Esophagus muscularis mucosa (tissue), 4 donors: ENCODE measurements around the gene PRLR. TPM values are rescaled to one million over a fixed set of nuclear protein-coding genes. Genes with fewer than 3 reads are reported as not detected.
"Not testable (repeated sequence)": the region's sequence is repeated elsewhere in the genome, so short reads cannot be mapped to it uniquely, and the experiment has no call there.

ENCODE experiments used
- DNase-seq: peaks from one replicate; pipeline ENCODE4 v3.0.0-alpha.2; 2017; ENCODE audit errors: extremely low spot score
- H3K27ac ChIP-seq, 4 donors: fragments of 200-600 bp; sonication (generic); replicated peaks in 1 of 4; 1 replicate in 3 of 4; 2 replicates in 1 of 4; pipeline ENCODE4 v1.5.1; 2016 to 2019; ENCODE audit warnings: mild to moderate bottlenecking in 1 of 4
- H3K27me3 ChIP-seq, 4 donors: fragments of 200-600 bp; sonication (generic); one replicate each; pipeline versions ENCODE4 v1.5.1 to v1.6.0; 2016 to 2019
- H3K36me3 ChIP-seq, 4 donors: fragments of 200-600 bp; sonication (generic); one replicate each; pipeline ENCODE4 v1.5.1; 2016 to 2019
- H3K4me1 ChIP-seq, 4 donors: fragments of 200-600 bp; sonication (generic); one replicate each; pipeline ENCODE4 v1.5.1; 2016 to 2019
- H3K4me3 ChIP-seq, 4 donors: fragments of 200-600 bp; sonication (generic); 1 replicate in 2 of 4; 2 replicates in 2 of 4; pipeline ENCODE4 v1.5.1; 2016 to 2019; ENCODE audit warnings: mild to moderate bottlenecking in 4 of 4, moderate library complexity in 1 of 4
- H3K9me3 ChIP-seq, 4 donors: fragments of 200-600 bp; sonication (generic); 1 replicate in 3 of 4; 2 replicates in 1 of 4; pipeline ENCODE4 v1.5.1; 2016 to 2019
- CTCF ChIP-seq, 3 experiments: fragments of 200-600 bp in 2 of 3; fragments of 450-650 bp in 1 of 3; sonication (generic) in 2 of 3; IDR thresholded peaks; one replicate each; pipeline ENCODE4 v1.5.1; 2017 to 2019; ENCODE audit warnings: antibody characterized with exemption in 3 of 3, mild to moderate bottlenecking in 2 of 3, moderate library complexity in 1 of 3
- EP300 ChIP-seq: sonication (generic); formaldehyde crosslinking; IDR thresholded peaks from one replicate; pipeline ENCODE4 v1.6.1; 2017; ENCODE audit warnings: antibody characterized with exemption
- POLR2A ChIP-seq: fragments of 450-650 bp; IDR thresholded peaks from one replicate; pipeline ENCODE4 v1.6.1; 2017; ENCODE audit warnings: antibody characterized with exemption, moderate library complexity, mild to moderate bottlenecking, low read depth
- POLR2AphosphoS5 ChIP-seq, 2 donors: sonication (generic); formaldehyde crosslinking; IDR thresholded peaks; one replicate each; pipeline ENCODE4 v1.6.1; 2017; ENCODE audit warnings: antibody characterized with exemption in 2 of 2
- WGBS: methylation state at CpG from one replicate; pipeline ENCODE4 v1.1.5; 2018; 5-methylcytosine and 5-hydroxymethylcytosine counted together
- intact Hi-C: fragments of 100-400 bp; cut with DNase I; formaldehyde crosslinking; loops from one replicate; pipeline ENCODE4 v1.15.1; 2023
- total RNA-seq, 4 donors: library from RNA; depleted of rRNA; stranded (reverse); fragments of >200 nt; gene quantifications; one replicate each; pipeline versions ENCODE4 v1.1.0 to v1.2.1, GENCODE V29; 2016

Gene PRLR
- total RNA-seq, 4 donors from 2014 or later = 0.66 to 1.7 (median 0.79) TPM

DNA sequence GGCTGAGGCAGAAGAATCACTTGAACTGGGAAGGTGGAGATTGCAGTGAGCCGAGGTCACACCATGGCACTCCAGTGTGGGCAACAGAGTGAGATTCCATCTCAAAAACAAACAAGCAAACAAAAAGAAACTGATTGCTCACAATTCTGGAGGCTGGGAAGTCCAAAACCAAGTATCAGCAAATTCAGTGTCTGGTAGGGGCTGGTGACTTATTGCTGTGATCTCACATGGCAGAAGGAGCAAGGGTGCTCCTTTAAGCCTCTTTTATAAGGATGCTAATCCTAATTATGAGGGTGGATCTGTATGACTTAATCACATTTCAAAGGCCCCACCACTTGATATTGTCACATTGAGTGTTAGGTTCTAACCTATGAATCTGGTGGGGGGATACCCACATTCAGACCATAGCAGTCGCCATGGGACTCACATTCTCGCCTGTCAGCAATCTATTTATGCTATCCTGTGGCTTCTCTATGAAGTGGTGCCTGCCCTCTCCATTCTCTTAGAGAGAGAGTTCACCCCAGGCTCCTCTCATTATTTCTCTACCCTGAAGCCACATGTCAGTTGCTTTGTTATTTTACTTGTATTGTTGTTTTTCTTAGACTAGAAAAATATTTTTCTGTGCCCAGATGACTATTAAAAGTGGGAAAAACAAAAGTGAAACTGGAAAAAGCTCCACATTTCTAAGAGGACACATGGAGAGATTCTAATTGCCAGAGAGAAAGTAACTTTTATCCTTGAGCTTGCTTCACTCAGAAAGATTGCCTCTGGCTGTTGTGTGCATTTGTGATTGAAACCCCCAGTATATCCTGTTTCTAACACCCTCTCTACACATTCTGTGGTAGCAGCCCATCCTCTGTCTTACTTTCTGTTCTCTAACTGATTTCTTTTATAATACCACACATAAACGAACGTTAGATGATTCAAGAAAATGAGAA is 18.8 kb upstream of the PRLR start:
- intact Hi-C loops = no loop called here
- Histone ChIP-seq H3K36me3 (no peaks in the 10 kb centered on the region), H3K27ac (no peak overlapping the region), H3K27me3 (no peaks in the 10 kb centered on the region), H3K4me3 (peak overlapping the region in 1 of 4 donors; percentile 3), H3K9me3 (peaks cover 0 to 16% (median 13%) of the 10 kb centered on the region in 4 donors), H3K4me1 (peaks cover 0 to 13% (median 9%) of the 10 kb centered on the region in 4 donors)
- no peak for TF ChIP-seq EP300
- TF ChIP-seq POLR2AphosphoS5 (IDR thresholded peaks at IDR 0.05) = no peak
- TF ChIP-seq CTCF (IDR thresholded peaks at IDR 0.05) = no peak
- no peak for TF ChIP-seq POLR2A
- DNase-seq = peak; percentile 50
- WGBS = 75% methylated on average over 5 of the region's 5 CpGs

- Histone ChIP-seq H3K4me3 (no peak overlapping the region), H3K4me1 (peaks cover 0 to 13% (median 9%) of the 10 kb centered on the region in 4 donors), H3K36me3 (no peaks in the 10 kb centered on the region), H3K9me3 (peaks cover 0 to 3% (median under 1%) of the 10 kb centered on the region in 4 donors), H3K27me3 (no peaks in the 10 kb centered on the region), H3K27ac (no peak overlapping the region)
- no peak for DNase-seq
- WGBS = 70% methylated on average over 6 of the region's 6 CpGs
- TF ChIP-seq EP300 (no peak), POLR2A (no peak), POLR2AphosphoS5 (IDR thresholded peaks at IDR 0.05) (no peak), CTCF (IDR thresholded peaks at IDR 0.05) (no peak)
- intact Hi-C loops = no loop called here
Measured at GRCh38 chr5:35247648-35248034, 17.4 kb upstream of the PRLR start.

- intact Hi-C loops = no loop called here
- 32% methylated on average over 7 of the region's 7 CpGs for WGBS
- Histone ChIP-seq H3K4me1 (peaks cover 0 to 13% (median 9%) of the 10 kb centered on the region in 4 donors), H3K9me3 (no peaks in the 10 kb centered on the region), H3K36me3 (no peaks in the 10 kb centered on the region), H3K27ac (no peak overlapping the region), H3K27me3 (no peaks in the 10 kb centered on the region), H3K4me3 (no peak overlapping the region)
- DNase-seq = no peak
- TF ChIP-seq POLR2AphosphoS5 (IDR thresholded peaks at IDR 0.05) (no peak), CTCF (IDR thresholded peaks at IDR 0.05) (no peak), POLR2A (no peak), EP300 (no peak)
Measured at GRCh38 chr5:35246900-35247647, 16.8 kb upstream of the PRLR start.

DNA sequence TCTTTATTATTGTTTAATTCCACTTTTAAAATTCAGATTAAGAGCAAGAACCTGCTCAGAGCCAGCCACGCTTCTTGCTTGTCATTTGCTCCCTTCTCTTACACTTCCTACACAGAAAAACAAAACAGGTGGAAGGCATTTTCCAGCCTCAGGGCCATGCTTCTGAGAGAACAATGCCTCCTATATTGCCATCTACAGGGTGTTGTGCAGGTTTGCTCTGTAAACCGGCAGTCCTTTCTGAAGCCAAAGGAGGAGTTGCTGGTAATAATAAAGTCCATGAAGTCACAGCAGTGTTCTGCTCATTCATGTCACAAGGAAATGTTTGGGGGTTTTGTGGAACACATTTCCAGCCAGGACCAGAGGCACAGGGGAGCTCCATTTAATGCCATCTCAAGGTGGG is 16.1 kb upstream of the PRLR start:
- H3K9me3 ChIP-seq = no peaks in the 10 kb centered on the region
- no peaks in the 10 kb centered on the region for H3K27me3 ChIP-seq
- no peaks in the 10 kb centered on the region for H3K36me3 ChIP-seq
- WGBS = 91% methylated on average over 1 of the region's 2 CpGs
- DNase-seq = no peak
- intact Hi-C loops = no loop called here
- H3K4me1 ChIP-seq = peaks cover 0 to 13% (median 9%) of the 10 kb centered on the region in 4 donors
- TF ChIP-seq POLR2A (no peak), POLR2AphosphoS5 (IDR thresholded peaks at IDR 0.05) (no peak), EP300 (no peak), CTCF (IDR thresholded peaks at IDR 0.05) (no peak)
- H3K4me3 ChIP-seq = no peak overlapping the region
- H3K27ac ChIP-seq = no peak overlapping the region

GRCh38 chr5:35245371-35245770 is 15.1 kb upstream of the PRLR start:
- DNase-seq, H3K4me3 ChIP-seq, H3K27me3 ChIP-seq, H3K27ac ChIP-seq, H3K9me3 ChIP-seq, intact Hi-C loops, H3K36me3 ChIP-seq: not testable (repeated sequence)
- H3K4me1 ChIP-seq = peaks cover 0 to 13% (median 9%) of the 10 kb centered on the region in 4 donors
- WGBS = 94% methylated on average over 10 of the region's 10 CpGs
